T-helper 1 cell treated with Interleukin-12 subunit alpha and Interleukin-12 subunit beta and Interleukin-4 antibody, amounts not matched to agents 30 μg/mL and 1 μg/mL, for 36 hours (primary cell): ENCODE data around the gene PLA2G4D.

ENCODE experiments used
- H3K27ac Mint-ChIP-seq: one replicate; pipeline ENCODE4 v1.8.0; 2021; ENCODE audit warnings: mild to moderate bottlenecking, mixed read lengths
- H3K27me3 Mint-ChIP-seq: one replicate; pipeline ENCODE4 v1.8.0; 2021; ENCODE audit warnings: low read depth, mixed read lengths
- H3K36me3 Mint-ChIP-seq: one replicate; pipeline ENCODE4 v1.8.0; 2021; ENCODE audit warnings: low read depth, mixed read lengths
- H3K4me1 Mint-ChIP-seq: one replicate; pipeline ENCODE4 v1.8.0; 2021; ENCODE audit warnings: low read depth, mixed read lengths
- H3K4me3 Mint-ChIP-seq: one replicate; pipeline ENCODE4 v1.8.0; 2021; ENCODE audit warnings: mild to moderate bottlenecking, moderate library complexity, mixed read lengths
- H3K9me3 Mint-ChIP-seq: one replicate; pipeline ENCODE4 v1.8.0; 2021; ENCODE audit warnings: mixed read lengths

PLA2G4D gene, protein sequence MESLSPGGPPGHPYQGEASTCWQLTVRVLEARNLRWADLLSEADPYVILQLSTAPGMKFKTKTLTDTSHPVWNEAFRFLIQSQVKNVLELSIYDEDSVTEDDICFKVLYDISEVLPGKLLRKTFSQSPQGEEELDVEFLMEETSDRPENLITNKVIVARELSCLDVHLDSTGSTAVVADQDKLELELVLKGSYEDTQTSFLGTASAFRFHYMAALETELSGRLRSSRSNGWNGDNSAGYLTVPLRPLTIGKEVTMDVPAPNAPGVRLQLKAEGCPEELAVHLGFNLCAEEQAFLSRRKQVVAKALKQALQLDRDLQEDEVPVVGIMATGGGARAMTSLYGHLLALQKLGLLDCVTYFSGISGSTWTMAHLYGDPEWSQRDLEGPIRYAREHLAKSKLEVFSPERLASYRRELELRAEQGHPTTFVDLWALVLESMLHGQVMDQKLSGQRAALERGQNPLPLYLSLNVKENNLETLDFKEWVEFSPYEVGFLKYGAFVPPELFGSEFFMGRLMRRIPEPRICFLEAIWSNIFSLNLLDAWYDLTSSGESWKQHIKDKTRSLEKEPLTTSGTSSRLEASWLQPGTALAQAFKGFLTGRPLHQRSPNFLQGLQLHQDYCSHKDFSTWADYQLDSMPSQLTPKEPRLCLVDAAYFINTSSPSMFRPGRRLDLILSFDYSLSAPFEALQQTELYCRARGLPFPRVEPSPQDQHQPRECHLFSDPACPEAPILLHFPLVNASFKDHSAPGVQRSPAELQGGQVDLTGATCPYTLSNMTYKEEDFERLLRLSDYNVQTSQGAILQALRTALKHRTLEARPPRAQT

DNA sequence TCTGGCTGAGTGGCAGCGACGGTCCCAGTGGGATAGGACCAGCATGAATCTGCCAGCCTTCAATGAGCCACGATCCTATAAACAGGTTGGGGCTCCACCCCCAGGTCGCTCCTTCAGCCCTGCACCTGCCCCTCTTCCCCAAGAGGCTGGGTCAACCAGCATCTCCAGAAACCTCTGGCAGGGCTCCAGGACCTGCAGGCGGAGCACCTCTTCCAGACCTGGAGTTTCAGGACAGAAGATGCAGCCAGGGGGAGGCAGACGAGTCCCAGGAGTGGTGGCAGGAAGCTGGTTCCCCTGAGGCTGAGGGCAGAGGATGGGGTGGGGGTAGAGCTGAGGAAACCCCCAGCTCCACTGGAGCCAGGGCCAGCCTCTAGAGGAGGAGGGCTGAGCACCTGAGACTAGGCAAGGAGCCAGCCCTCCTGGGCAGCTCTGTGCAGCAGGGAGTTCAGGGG, at the start of gene PLA2G4D:
TSS of gene PLA2G4D (minus strand) at position 51 of the 452 bp plus-strand sequence. CDS start 103 bp downstream, outside the sequence.
- H3K36me3 Mint-ChIP-seq = no peaks in the 10 kb centered on the region
- H3K9me3 Mint-ChIP-seq = no peaks in the 10 kb centered on the region
- H3K27me3 Mint-ChIP-seq = peaks cover 16% of the 10 kb centered on the region
- H3K4me3 Mint-ChIP-seq = no peak within 1 kb of the TSS
- no peak within 1 kb of the TSS for H3K27ac Mint-ChIP-seq
- H3K4me1 Mint-ChIP-seq = no peaks in the 10 kb centered on the region

DNA sequence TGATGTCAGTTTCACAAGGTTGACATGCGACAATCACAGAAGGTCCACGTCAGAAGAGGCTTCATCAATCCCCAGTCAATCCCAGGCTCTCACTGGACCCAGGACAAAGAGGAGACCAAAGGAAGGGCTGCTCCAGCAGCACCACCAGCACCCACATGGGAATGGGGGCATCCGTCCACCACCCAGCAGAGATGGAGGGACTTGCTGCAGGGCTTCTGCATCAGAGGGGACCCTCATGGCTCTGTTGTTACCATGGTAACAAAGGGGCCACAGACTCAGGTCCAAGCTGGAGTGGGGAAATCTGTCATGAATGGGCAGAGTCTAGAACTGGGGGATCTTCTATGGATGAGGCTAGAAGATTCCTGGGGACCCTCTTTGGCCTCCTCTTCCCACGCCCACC, 49.0 kb upstream of the PLA2G4D start:
- H3K27ac Mint-ChIP-seq = no peak overlapping the region
- H3K9me3 Mint-ChIP-seq = no peaks in the 10 kb centered on the region
- H3K27me3 Mint-ChIP-seq = no peaks in the 10 kb centered on the region
- no peaks in the 10 kb centered on the region for H3K4me1 Mint-ChIP-seq
- H3K4me3 Mint-ChIP-seq = no peak overlapping the region
- H3K36me3 Mint-ChIP-seq = no peaks in the 10 kb centered on the region

DNA sequence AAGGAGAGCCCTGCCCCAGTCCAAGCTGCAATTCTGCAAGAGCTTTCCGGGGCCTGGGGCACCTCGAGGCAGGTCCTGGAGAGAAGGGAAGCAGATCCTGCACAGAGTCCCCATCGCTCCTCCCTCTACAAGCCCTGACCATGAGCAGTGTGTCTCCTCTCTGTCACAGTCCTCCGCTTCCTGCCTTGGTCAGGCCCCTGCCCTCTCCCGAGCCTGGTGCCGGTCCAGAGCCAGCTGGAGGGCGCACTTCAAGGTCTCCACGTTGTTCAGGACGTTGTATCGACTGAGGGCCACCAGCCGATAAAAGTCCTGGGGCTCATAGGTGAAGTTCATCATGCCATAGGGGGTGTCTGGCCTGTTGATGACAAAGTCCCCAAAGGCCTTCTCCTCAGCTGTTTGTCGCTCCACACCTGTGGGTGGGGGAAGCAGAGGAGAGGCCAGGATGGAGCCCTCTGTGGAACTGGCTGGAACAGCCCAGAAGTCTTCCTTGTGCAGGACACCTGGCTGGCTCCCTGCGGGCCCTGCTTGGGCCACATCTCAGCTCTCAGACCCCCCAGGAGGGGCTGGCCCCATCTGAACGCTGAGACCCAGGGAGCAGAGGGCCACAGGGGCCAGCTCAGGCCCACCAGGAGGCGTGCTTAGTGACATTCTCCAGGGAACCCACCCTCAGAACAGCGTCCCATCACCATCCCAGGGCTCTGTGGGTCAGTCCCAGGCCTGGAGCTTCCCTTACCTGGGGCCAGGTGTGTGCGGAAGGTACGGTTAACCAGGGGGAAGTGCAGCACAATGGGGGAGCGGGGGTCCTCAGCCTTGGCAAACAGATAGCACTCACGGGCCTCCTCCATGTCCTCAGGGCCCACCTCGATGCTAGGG, 47.7 kb upstream of the PLA2G4D start:
- Mint-ChIP-seq H3K4me1 (peaks cover 3% of the 10 kb centered on the region), H3K4me3 (no peak overlapping the region), H3K27ac (no peak overlapping the region), H3K36me3 (no peaks in the 10 kb centered on the region), H3K27me3 (no peaks in the 10 kb centered on the region), H3K9me3 (no peaks in the 10 kb centered on the region)

DNA sequence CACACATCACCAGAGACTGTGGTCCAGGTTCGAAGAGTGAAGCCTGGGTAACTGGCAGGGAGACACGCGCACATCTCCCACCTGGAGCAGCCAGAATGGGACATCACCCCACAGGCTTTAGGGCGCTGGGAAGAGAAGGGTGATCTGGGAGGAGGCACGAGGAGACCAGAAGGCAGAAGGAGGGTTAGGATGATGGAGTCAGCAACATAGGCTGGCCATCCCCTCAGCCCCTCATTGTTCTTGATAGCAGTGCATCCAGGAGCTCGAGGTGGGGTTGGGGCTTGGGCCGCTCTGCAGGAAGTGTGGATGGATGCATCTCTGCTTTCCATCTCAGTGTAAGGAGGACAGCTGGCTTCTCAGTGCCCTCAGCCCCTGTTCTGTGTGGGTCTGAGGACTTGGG, 46.9 kb upstream of the PLA2G4D start:
- no peaks in the 10 kb centered on the region for H3K9me3 Mint-ChIP-seq
- no peaks in the 10 kb centered on the region for H3K27me3 Mint-ChIP-seq
- no peak overlapping the region for H3K27ac Mint-ChIP-seq
- peaks cover 3% of the 10 kb centered on the region for H3K4me1 Mint-ChIP-seq
- no peaks in the 10 kb centered on the region for H3K36me3 Mint-ChIP-seq
- H3K4me3 Mint-ChIP-seq = no peak overlapping the region

DNA sequence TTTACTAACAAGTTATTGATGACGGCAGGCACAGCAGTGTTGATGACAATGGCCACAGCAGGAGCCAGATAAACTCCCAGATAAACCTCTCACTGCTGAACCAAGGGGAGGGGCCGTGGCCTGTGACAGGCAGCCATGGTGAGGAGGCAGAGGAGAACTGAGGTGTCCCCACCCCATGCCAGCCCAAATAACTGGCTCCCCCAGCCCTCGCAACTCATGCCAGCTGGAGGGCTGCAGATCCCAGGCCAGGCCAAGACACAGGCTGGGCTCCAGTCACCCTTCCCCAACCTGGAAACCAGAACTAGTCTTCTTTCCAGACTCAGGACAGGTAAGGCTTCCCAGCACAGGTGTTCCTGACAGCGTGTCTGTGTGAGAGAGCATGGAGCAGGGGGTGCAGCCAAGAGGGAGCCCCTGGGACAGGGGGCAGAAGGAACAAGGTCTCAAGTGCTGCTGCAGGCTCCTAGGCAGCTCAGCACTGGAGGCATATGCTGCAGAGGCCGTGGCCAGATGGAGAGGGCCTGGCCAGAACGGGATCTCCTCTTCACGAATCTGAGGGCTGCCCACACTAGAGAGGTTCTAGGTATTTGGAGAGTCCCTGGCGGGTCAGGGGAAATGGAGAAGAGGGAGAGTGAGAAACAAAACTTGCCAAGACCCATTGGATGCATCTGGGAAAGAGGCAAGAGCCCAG, 46.2 kb upstream of the PLA2G4D start:
- no peaks in the 10 kb centered on the region for H3K36me3 Mint-ChIP-seq
- no peaks in the 10 kb centered on the region for H3K27me3 Mint-ChIP-seq
- H3K27ac Mint-ChIP-seq = no peak overlapping the region
- H3K4me3 Mint-ChIP-seq = no peak overlapping the region
- H3K4me1 Mint-ChIP-seq = peaks cover 4% of the 10 kb centered on the region
- H3K9me3 Mint-ChIP-seq = no peaks in the 10 kb centered on the region

DNA sequence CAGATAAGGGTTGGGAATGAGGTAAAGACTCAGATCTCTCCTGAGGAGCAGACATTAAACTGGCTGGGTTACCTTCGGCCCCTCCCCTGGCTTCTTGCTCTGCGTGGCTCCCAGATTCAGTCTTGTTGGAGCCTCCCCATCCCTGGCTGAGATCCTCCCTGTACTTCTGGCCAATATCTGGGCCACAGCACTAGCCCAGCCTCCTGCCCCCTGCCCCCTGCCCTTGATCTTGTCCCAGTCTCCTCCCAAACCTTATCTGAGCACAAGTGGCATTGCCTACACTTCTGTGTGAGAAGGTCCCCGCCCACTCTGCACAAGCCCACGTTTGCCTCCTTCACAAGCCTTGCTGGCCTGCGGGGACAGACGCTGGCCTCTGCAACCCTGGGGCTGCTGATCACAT, 45.2 kb upstream of the PLA2G4D start:
- Mint-ChIP-seq H3K27ac (no peak overlapping the region), H3K36me3 (no peaks in the 10 kb centered on the region), H3K4me3 (no peak overlapping the region), H3K4me1 (peaks cover 6% of the 10 kb centered on the region), H3K27me3 (no peaks in the 10 kb centered on the region), H3K9me3 (no peaks in the 10 kb centered on the region)

DNA sequence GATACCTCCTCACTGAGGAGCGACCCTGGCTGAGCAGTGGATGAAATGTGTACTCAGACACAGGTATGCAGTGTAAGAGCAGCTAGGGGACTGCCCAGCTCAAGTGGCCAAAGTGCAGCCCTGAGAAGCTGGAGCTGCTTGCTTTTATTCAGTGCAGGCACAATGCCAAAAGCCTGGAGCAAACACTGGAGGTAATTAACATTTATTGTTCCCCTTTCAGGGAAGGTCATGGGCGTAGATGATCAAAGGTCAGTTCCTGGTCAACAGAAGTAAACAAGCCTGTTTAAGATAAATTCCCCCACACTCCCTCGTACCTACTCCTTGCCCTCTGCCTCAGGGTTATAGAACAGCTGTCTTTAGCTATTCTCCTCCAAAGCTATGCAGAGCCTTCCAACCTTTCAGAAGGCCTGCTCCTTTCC, 44.6 kb upstream of the PLA2G4D start:
- peaks cover 4% of the 10 kb centered on the region for H3K27me3 Mint-ChIP-seq
- no peak overlapping the region for H3K27ac Mint-ChIP-seq
- no peaks in the 10 kb centered on the region for H3K36me3 Mint-ChIP-seq
- no peak overlapping the region for H3K4me3 Mint-ChIP-seq
- H3K4me1 Mint-ChIP-seq = peaks cover 6% of the 10 kb centered on the region
- H3K9me3 Mint-ChIP-seq = no peaks in the 10 kb centered on the region

DNA sequence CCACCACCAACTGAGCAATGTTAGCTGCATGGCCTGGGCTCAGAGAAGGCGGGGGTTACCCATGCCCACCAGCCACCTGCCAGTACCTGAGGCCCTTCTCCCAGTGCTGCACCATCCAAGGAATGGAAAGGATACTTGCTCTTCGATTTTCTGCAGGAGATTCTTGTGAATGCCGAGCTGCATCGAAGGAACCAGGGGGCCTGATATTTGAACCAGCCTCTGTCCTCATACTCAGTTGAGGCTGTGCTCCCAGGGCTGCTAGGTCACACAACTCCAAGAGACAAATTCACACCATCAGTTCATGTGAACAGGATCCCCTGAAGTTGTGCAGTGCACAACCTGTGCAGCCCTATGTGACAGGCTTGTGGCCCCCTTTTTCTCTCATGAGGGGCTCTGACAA, 44.0 kb upstream of the PLA2G4D start:
- Mint-ChIP-seq H3K27ac (no peak overlapping the region), H3K4me1 (peaks cover 6% of the 10 kb centered on the region), H3K4me3 (no peak overlapping the region), H3K36me3 (no peaks in the 10 kb centered on the region), H3K27me3 (peaks cover 5% of the 10 kb centered on the region), H3K9me3 (no peaks in the 10 kb centered on the region)

DNA sequence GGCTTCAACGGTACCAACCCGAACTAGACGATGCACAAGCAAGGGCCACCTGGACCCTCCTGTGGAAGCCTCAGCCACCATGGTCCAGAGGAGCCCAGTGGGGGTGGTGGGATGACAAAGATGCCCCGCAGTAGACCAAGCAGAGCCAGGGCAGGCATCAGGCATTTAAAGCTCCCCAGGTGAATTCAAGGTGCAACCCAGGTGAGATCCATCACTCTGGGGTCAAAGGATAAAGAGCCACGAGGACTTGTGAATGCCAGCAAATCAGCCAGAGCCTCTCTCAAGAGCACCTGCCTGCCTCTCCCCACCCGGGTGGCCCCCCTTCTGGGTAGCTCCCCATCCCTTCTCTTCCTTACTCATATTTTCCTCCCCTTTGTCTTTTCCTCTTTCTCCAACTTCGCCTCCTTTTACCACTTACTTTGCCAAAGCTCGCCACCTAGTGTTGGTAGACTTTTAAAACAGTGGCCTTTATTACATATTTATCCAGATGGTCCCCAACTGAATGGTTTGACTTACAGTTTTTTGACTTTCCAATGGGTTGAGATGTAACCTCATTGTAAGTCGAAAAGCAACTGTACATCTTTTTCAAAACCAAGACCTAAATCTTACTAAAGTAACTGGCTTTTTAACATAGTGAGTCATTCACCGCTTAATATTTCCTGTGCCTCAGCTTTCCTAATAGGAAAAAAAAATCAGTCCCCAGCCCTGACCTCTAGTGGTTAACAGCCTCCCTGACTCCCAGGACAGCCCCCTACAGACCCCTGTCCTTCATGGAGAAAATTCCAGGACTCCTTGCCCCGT, 43.3 kb upstream of the PLA2G4D start:
- H3K9me3 Mint-ChIP-seq = no peaks in the 10 kb centered on the region
- peaks cover 6% of the 10 kb centered on the region for H3K4me1 Mint-ChIP-seq
- peaks cover 5% of the 10 kb centered on the region for H3K27me3 Mint-ChIP-seq
- H3K36me3 Mint-ChIP-seq = no peaks in the 10 kb centered on the region
- no peak overlapping the region for H3K4me3 Mint-ChIP-seq
- H3K27ac Mint-ChIP-seq = no peak overlapping the region

DNA sequence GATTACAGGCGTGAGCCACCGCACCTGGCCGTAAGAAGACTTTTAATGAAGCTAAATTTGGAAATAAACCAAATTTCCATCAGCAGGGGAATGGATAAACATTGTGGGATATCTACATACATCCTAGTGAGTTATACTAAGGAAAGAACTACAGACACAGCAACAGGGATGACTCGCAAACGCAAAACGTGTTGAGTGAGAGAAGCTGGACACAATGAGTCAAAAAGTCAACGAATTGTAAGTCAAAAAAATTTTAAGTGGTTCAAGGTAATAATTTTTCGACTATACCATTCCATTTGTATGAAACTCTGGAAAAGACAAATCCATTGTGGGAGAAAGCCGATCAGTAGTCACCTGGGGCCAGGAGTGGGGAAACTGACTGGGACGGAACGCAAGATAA, 42.2 kb upstream of the PLA2G4D start:
- H3K27me3 Mint-ChIP-seq = peaks cover 5% of the 10 kb centered on the region
- H3K4me3 Mint-ChIP-seq = no peak overlapping the region
- no peak overlapping the region for H3K27ac Mint-ChIP-seq
- H3K9me3 Mint-ChIP-seq = no peaks in the 10 kb centered on the region
- H3K36me3 Mint-ChIP-seq = no peaks in the 10 kb centered on the region
- peaks cover 6% of the 10 kb centered on the region for H3K4me1 Mint-ChIP-seq

DNA sequence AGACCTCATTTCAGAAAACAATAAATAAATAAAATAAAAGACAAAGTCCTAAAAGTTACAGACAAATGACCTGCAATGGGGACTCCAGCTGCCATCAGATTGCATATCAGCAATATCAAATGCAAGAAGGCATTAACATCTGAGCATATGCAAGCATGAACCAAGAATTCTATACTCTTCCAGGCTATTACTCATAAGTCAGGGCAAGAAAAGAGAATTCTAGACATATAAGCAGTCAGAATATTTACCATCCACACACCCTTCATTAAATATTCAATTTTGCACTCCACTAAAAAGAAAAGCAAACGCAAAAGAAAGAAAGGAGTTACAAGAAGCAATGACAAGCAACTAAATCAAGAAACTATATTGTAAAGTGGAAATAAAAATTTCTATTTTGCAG, 41.0 kb upstream of the PLA2G4D start:
- Mint-ChIP-seq H3K27me3 (peaks cover 5% of the 10 kb centered on the region), H3K4me1 (peaks cover 6% of the 10 kb centered on the region), H3K27ac (no peak overlapping the region), H3K9me3 (no peaks in the 10 kb centered on the region), H3K4me3 (no peak overlapping the region), H3K36me3 (no peaks in the 10 kb centered on the region)

DNA sequence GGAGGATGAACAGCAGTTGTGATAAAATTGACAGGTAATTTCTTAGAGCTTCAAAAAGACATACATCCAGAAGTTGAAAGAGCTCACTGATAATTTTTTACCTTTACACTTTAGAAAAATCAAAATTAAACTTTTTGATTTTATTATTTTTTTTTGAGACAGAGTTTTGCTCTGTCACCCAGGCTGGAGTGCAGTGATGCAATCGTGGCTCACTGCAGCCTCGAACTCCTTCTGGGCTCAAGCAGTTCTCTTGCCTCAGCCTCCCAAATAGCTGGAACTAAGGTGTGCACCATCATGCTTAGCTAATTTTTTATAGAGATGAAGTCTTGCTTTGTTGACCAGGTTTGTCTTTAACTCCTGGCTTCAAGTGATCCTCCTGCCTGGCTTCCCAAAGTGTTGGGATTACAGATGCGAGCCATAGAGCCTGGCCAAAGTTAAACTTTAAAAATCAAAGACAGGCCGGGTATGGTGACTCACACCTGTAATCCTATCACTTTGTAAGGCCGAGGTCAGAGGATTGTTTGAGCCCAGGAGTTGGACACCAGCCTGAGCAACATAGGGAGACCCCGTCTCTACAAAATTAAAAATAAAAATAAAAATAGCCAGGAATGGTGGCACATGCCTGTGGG, 40.4 kb upstream of the PLA2G4D start:
- Mint-ChIP-seq H3K36me3 (no peaks in the 10 kb centered on the region), H3K27me3 (peaks cover 6% of the 10 kb centered on the region), H3K9me3 (no peaks in the 10 kb centered on the region), H3K27ac (no peak overlapping the region), H3K4me1 (peaks cover 6% of the 10 kb centered on the region), H3K4me3 (no peak overlapping the region)
